Naive B cell (primary cell): ENCODE results near the gene CDH24. TPM values are rescaled to one million over a fixed set of nuclear protein-coding genes. Genes with fewer than 3 reads are reported as not detected.

Experiments
- ATAC-seq, 2 donors: fragments of 150-1000 bp; cut with Tn5 transposase; 2 replicates each; pipeline ENCODE4 v1.10.0; 2021; ENCODE audit warnings: low read depth in 2 of 2, mild to moderate bottlenecking in 2 of 2, moderate library complexity in 2 of 2
- DNase-seq: peaks from one replicate; pipeline ENCODE4 v3.0.0; 2022
- H3K27ac Mint-ChIP-seq, 6 donors: one replicate each; pipeline ENCODE4 v1.8.0; 2020 to 2022; ENCODE audit warnings: mild to moderate bottlenecking in 6 of 6, mixed read lengths in 6 of 6, moderate library complexity in 5 of 6, inconsistent platforms in 2 of 6
- H3K27me3 Mint-ChIP-seq, 3 donors: one replicate each; pipeline ENCODE4 v1.8.0; 2021 to 2022; ENCODE audit warnings: mixed read lengths in 3 of 3, mild to moderate bottlenecking in 1 of 3
- H3K36me3 Mint-ChIP-seq, 2 donors: one replicate each; pipeline ENCODE4 v1.8.0; 2020 to 2022; ENCODE audit warnings: mixed read lengths in 2 of 2, inconsistent platforms in 1 of 2, mild to moderate bottlenecking in 1 of 2
- H3K4me1 Mint-ChIP-seq, 3 donors: one replicate each; pipeline ENCODE4 v1.8.0; 2020 to 2022; ENCODE audit warnings: mixed read lengths in 3 of 3, inconsistent platforms in 1 of 3, mild to moderate bottlenecking in 1 of 3, moderate library complexity in 1 of 3
- H3K4me3 Mint-ChIP-seq, 8 donors: one replicate each; pipeline ENCODE4 v1.8.0; 2020 to 2022; ENCODE audit warnings: mild to moderate bottlenecking in 8 of 8, mixed read lengths in 8 of 8, moderate library complexity in 8 of 8, inconsistent platforms in 2 of 8
- H3K9me3 Mint-ChIP-seq, 7 donors: one replicate each; pipeline ENCODE4 v1.8.0; 2020 to 2022; ENCODE audit warnings: mixed read lengths in 7 of 7, mild to moderate bottlenecking in 5 of 7, inconsistent platforms in 2 of 7, moderate library complexity in 1 of 7
- polyA plus RNA-seq, 6 donors: library from polyadenylated mRNA; unstranded; fragments of 300-500 nt; fragmentation: Illumina TruSeq; gene quantifications; one replicate each; pipeline ENCODE4 v1.2.3, GENCODE V29; 2021; ENCODE audit warnings: low read depth in 6 of 6

The CDH24 gene
- polyA plus RNA-seq, 6 donors from 2014 or later = 0.18 to 0.97 (median 0.39) TPM; not detected in 2

- H3K36me3 Mint-ChIP-seq = peaks cover 21 to 26% of the 10 kb centered on the region in 2 donors
- no peak for ATAC-seq
- peak overlapping the region in 1 of 6 donors; percentile 30 for H3K27ac Mint-ChIP-seq
- no peaks in the 10 kb centered on the region for H3K9me3 Mint-ChIP-seq
- no peak for DNase-seq
- peak overlapping the region in 1 of 8 donors; percentile 15 for H3K4me3 Mint-ChIP-seq
- no peaks in the 10 kb centered on the region for H3K27me3 Mint-ChIP-seq
- H3K4me1 Mint-ChIP-seq = no peaks in the 10 kb centered on the region
These were observed 21.4 kb upstream of the CDH24 start for GRCh38 chr14:23078692-23079116.

GRCh38 chr14:23077962-23078361 lies 20.6 kb upstream of the CDH24 start:
- Mint-ChIP-seq H3K9me3 (no peaks in the 10 kb centered on the region), H3K4me1 (no peaks in the 10 kb centered on the region), H3K27ac (no peak overlapping the region), H3K27me3 (no peaks in the 10 kb centered on the region), H3K4me3 (no peak overlapping the region), H3K36me3 (peaks cover 21 to 26% of the 10 kb centered on the region in 2 donors)
- ATAC-seq = no peak
- no peak for DNase-seq

GRCh38 chr14:23076785-23077408 lies 19.6 kb upstream of the CDH24 start:
- Mint-ChIP-seq H3K27me3 (no peaks in the 10 kb centered on the region), H3K4me3 (no peak overlapping the region), H3K9me3 (no peaks in the 10 kb centered on the region), H3K27ac (no peak overlapping the region), H3K36me3 (peaks cover 21 to 29% of the 10 kb centered on the region in 2 donors), H3K4me1 (peaks cover 4 to 5% (median 4%) of the 10 kb centered on the region in 3 donors)
- DNase-seq (no peak), ATAC-seq (peak; percentile 38 to 71)

- H3K36me3 Mint-ChIP-seq = peaks cover 12 to 20% of the 10 kb centered on the region in 2 donors
- H3K4me3 Mint-ChIP-seq = no peak overlapping the region
- peaks cover 22 to 23% (median 23%) of the 10 kb centered on the region in 3 donors for H3K4me1 Mint-ChIP-seq
- DNase-seq (no peak), ATAC-seq (no peak)
- no peak overlapping the region for H3K27ac Mint-ChIP-seq
- no peaks in the 10 kb centered on the region for H3K27me3 Mint-ChIP-seq
- no peaks in the 10 kb centered on the region for H3K9me3 Mint-ChIP-seq
These were observed 17.6 kb upstream of the CDH24 start for GRCh38 chr14:23074906-23075305.

DNA sequence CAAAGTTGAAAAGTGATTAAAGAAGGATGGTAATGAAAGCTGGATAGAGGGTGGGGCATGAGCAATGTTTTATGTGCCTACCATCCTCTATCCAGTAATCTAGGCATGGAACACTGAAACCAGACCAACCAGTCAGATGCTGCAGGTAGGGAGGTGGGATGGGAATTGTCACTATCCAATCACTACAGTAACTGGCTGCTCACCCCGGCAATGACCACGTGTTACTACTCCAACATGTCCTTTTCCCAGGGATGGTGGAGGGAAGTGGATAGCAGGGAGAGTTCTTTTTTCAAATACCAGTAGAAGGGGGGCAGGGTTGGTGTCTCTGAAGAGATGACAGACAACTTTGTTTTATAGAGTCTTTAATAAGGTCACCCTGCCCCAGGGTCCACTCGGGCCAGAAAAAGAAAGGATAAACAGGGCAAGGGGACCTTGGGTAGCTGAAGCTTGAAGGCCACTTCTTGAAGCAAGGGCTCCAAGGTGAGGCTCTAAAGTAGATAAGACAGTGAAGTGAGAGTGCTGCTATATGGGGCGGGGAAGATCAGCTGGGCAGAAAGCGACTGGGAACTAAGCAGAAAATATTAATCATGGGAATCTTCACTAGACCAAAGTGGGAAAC lies 14.7 kb upstream of the CDH24 start:
- H3K4me3 Mint-ChIP-seq = peak overlapping the region in 7 of 8 donors; percentile 82 to 98 (median 94)
- peaks cover 5 to 13% of the 10 kb centered on the region in 2 donors for H3K36me3 Mint-ChIP-seq
- peaks cover 30 to 42% (median 38%) of the 10 kb centered on the region in 3 donors for H3K4me1 Mint-ChIP-seq
- DNase-seq (no peak), ATAC-seq (no peak)
- no peaks in the 10 kb centered on the region for H3K27me3 Mint-ChIP-seq
- no peaks in the 10 kb centered on the region for H3K9me3 Mint-ChIP-seq
- H3K27ac Mint-ChIP-seq = peak overlapping the region in 4 of 6 donors; percentile 93 to 96 (median 94)

DNA sequence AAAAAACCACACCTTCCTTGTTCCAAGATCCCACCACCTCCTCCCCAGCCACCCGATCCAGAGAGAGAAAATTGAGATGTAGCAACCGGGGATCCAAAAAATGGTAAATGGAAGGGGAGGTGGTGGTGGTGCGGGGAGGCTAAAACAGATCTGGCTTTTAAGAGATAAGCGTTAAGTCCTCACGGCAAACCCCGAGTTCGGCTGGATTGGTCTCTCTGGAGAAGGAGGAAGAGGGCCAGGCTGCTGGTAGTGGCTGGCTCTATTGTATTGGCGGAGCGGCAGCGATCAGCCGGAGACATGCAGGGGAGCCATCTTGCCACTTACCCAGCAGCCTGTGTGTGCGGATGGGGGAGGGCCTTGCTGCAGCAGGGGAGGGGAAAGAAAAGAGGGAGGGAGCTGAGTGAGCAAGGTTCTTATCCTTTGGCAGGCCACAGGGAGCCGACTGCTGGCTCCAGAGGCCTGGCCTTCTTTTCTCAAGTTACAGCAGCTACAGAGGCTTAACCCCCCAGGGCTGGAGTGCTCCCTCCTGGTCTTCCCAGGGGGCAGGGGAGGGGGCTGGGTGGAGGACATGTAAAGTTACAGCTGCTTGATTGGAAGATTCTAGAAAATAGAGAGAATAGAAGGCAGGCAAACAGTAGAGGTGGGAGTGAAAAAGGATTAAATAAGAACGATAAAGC lies 14.1 kb upstream of the CDH24 start:
- Mint-ChIP-seq H3K27ac (peak overlapping the region; percentile 93 to 96 (median 94)), H3K27me3 (no peaks in the 10 kb centered on the region), H3K9me3 (no peaks in the 10 kb centered on the region), H3K36me3 (peaks cover 5 to 13% of the 10 kb centered on the region in 2 donors), H3K4me1 (peaks cover 30 to 42% (median 38%) of the 10 kb centered on the region in 3 donors), H3K4me3 (peak overlapping the region; percentile 82 to 98 (median 94))
- DNase-seq (peak; percentile 55), ATAC-seq (peak; percentile 81 to 87)

DNA sequence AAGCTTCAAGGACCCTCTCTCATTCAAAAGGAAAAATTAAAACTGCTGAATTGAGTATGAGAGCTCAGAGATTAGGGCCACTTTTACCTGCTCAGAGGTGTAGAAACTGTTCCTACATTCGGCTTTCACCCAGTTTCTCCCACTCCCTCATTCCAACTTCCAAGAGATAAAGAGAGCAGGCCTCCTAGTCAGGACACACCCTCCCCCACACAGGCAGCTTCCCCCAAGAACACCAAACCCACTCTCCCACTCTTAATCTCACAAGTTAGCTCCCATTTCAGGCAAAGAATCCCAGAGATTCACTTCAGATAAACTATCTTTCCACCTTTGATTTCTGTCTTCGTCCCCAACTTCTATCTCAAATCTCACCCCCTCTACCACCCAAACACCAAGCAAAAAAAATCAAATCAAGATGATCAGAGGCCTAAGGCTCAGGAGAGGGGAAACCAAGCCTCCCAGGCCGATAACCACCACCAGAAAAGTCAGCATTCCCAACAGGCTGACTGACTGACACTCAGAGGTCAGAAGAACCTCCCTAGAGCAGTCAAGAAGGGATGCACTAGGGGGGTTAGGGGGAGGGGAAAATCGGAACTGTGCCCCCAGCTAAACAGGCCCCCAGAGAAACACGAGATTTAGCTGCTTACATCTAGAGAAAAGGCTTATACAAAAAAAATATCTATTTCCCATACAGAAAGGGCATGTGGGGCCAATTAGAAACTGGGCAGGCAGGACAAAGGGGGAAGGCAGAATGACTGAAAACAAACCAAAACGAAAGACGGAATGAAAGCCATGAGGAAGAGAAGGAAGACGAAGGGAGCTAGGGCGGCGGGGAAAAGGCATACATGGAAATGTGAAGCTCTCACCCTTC lies 13.2 kb upstream of the CDH24 start:
- DNase-seq = no peak
- no peaks in the 10 kb centered on the region for H3K9me3 Mint-ChIP-seq
- peaks cover 34 to 48% (median 44%) of the 10 kb centered on the region in 3 donors for H3K4me1 Mint-ChIP-seq
- ATAC-seq = no peak
- H3K27me3 Mint-ChIP-seq = no peaks in the 10 kb centered on the region
- peak overlapping the region; percentile 86 to 98 (median 94) for H3K27ac Mint-ChIP-seq
- H3K4me3 Mint-ChIP-seq = peak overlapping the region; percentile 82 to 98 (median 94)
- H3K36me3 Mint-ChIP-seq = peaks cover 4 to 19% of the 10 kb centered on the region in 2 donors

- Mint-ChIP-seq H3K4me1 (peaks cover 34 to 48% (median 44%) of the 10 kb centered on the region in 3 donors), H3K27me3 (no peaks in the 10 kb centered on the region), H3K4me3 (peak overlapping the region in 4 of 8 donors; percentile 19 to 87 (median 25)), H3K36me3 (peaks cover 0 to 20% of the 10 kb centered on the region in 2 donors), H3K9me3 (no peaks in the 10 kb centered on the region), H3K27ac (peak overlapping the region in 4 of 6 donors; percentile 44 to 91 (median 77))
- ATAC-seq (no peak), DNase-seq (no peak)
These were observed 12.1 kb upstream of the CDH24 start for GRCh38 chr14:23069413-23069806.

GRCh38 chr14:23068789-23069412 lies 11.6 kb upstream of the CDH24 start:
- Mint-ChIP-seq H3K36me3 (peaks cover 0 to 20% of the 10 kb centered on the region in 2 donors), H3K9me3 (no peaks in the 10 kb centered on the region), H3K27me3 (no peaks in the 10 kb centered on the region), H3K27ac (peak overlapping the region in 4 of 6 donors; percentile 18 to 91 (median 77)), H3K4me1 (peaks cover 34 to 48% (median 44%) of the 10 kb centered on the region in 3 donors), H3K4me3 (peak overlapping the region in 7 of 8 donors; percentile 18 to 82 (median 59))
- DNase-seq (peak; percentile 74), ATAC-seq (peak; percentile 83 to 86)

- Mint-ChIP-seq H3K4me3 (no peak overlapping the region), H3K9me3 (no peaks in the 10 kb centered on the region), H3K36me3 (peaks cover 6 to 27% of the 10 kb centered on the region in 2 donors), H3K4me1 (peaks cover 34 to 49% (median 44%) of the 10 kb centered on the region in 3 donors), H3K27me3 (no peaks in the 10 kb centered on the region), H3K27ac (peak overlapping the region in 2 of 6 donors; percentile 68 to 91)
- DNase-seq (no peak), ATAC-seq (no peak)
These were observed 10.8 kb upstream of the CDH24 start for GRCh38 chr14:23067847-23068788.

GRCh38 chr14:23066855-23067744 lies 9.8 kb upstream of the CDH24 start:
- Mint-ChIP-seq H3K36me3 (peaks cover 15 to 26% of the 10 kb centered on the region in 2 donors), H3K4me1 (peaks cover 32 to 46% (median 42%) of the 10 kb centered on the region in 3 donors), H3K27ac (peak overlapping the region in 3 of 6 donors; percentile 51 to 70 (median 54)), H3K9me3 (no peaks in the 10 kb centered on the region), H3K27me3 (no peaks in the 10 kb centered on the region), H3K4me3 (peak overlapping the region in 1 of 8 donors; percentile 5)
- ATAC-seq (no peak), DNase-seq (no peak)
